ENCODE results near the gene AGO3.
"Not testable (repeated sequence)": the region's sequence is repeated elsewhere in the genome, so short reads cannot be mapped to it uniquely, and the experiment has no call there.

Gene AGO3

DNA sequence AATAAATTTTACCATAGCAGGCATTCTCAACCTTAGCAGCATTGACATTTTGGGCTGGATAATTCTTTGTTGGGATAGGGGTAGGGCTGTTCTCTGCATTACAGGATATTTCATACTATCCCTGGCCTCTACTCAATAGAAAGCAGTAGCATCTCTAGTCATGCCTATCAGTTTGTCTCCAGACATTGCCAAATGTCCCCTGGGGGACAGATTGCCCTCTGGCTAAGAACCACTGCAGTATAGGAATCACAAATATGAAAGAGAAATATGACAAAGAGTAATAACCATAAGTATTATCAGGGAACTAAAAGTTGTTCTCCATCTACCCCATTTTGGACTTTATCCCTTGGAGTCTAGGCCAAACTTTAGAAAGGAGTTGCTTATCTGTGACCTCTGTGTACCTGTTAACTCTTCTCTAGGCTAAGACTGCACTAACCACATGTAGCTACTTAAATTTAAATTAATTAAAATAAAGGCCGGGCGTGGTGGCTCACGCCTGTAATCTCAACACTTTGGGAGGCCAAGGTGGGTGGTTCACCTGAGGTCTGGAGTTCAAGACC, 76.1 kb downstream of the AGO3 start:
- no peak for DNase-seq (ENCODE audit: low read depth)
- TF ChIP-seq, protein P1, sequence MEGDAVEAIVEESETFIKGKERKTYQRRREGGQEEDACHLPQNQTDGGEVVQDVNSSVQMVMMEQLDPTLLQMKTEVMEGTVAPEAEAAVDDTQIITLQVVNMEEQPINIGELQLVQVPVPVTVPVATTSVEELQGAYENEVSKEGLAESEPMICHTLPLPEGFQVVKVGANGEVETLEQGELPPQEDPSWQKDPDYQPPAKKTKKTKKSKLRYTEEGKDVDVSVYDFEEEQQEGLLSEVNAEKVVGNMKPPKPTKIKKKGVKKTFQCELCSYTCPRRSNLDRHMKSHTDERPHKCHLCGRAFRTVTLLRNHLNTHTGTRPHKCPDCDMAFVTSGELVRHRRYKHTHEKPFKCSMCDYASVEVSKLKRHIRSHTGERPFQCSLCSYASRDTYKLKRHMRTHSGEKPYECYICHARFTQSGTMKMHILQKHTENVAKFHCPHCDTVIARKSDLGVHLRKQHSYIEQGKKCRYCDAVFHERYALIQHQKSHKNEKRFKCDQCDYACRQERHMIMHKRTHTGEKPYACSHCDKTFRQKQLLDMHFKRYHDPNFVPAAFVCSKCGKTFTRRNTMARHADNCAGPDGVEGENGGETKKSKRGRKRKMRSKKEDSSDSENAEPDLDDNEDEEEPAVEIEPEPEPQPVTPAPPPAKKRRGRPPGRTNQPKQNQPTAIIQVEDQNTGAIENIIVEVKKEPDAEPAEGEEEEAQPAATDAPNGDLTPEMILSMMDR (conservative IDR thresholded peaks at IDR 0.05; ENCODE audit: low read depth, low read length), result no peak

DNA sequence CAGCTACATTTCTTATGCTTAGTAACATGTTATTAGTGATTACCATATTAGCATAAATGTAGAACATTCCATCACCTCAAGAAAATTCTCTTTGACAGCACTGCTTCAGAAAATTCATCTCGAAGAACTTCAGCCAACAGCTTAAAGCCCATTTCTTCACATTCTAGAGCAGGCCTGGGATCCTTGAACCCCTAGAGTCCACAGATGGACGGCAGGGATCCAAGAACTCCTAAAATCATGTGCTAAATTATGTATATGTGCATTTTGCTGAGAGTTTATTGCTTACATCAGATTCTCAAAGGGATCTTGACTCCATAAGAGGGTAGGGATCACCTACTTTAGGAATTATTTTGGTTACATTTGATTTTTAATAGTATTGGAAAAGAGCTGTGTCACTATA, 76.8 kb downstream of the AGO3 start:
- no peak for DNase-seq (ENCODE audit: low read depth)
- TF ChIP-seq, protein P1 (conservative IDR thresholded peaks at IDR 0.05; ENCODE audit: low read depth, low read length), result no peak
- no peak overlapping the region for H3K4me3 ChIP-seq (ENCODE audit: low read length)

More for the DNA sequence above, 76.1 kb downstream of the AGO3 start:
- H3K4me3 ChIP-seq (ENCODE audit: low read length), result no peak overlapping the region

DNA sequence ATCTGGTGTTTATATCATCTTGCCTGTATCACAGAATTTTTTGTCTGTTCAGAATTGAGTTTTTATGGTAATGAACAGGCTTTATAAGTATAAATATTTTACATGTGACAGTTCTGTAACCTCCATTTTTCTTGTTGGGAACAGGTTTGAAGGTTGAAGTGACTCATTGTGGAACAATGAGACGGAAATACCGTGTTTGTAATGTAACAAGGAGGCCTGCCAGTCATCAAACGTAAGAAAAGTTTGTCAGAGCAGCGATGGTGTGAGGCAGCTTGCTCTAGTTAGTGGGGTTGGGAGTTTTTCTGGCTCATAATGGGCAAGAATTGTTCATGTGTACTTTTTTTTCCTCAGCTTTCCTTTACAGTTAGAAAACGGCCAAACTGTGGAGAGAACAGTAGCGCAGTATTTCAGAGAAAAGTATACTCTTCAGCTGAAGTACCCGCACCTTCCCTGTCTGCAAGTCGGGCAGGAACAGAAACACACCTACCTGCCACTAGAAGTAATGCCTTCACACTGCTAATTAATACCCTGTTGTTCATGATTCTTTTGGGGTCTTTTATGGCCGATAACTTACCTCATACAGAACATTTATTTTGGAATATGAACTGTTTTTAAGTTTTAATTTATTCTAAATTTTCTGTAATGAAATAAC, 77.8 kb downstream of the AGO3 start:
- DNase-seq (ENCODE audit: low read depth), result peak; percentile 61
- TF ChIP-seq, protein P1 (conservative IDR thresholded peaks at IDR 0.05; ENCODE audit: low read depth, low read length), result no peak
- H3K4me3 ChIP-seq (ENCODE audit: low read length), result no peak overlapping the region

DNA sequence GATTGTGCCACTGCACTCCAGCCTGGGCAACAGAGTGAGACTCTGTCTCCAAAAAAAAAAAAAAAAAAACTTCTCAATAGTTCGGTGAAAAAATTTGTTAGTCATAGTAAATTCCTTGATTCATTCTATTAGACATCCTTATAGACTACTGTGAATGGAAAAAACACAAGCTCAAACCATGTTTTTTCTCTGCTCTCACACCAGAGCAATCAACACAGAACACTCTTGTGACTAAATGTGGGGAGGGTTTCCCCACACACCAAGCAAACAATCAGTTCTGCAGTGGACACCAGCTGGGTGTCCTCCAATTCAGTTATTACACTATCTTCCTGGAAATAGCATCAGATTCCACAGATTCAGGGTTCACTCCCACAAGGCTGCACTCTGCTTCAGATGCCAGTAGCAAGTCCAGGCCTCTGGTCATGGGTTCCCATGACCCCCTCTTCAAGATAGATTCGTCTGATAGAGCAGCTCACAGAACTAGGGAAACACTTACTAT, 83.9 kb downstream of the AGO3 start:
- TF ChIP-seq, protein P1 (conservative IDR thresholded peaks at IDR 0.05; ENCODE audit: low read depth, low read length), result no peak
- H3K4me3 ChIP-seq (ENCODE audit: low read length), result no peak overlapping the region
- DNase-seq (ENCODE audit: low read depth), result no peak

DNA sequence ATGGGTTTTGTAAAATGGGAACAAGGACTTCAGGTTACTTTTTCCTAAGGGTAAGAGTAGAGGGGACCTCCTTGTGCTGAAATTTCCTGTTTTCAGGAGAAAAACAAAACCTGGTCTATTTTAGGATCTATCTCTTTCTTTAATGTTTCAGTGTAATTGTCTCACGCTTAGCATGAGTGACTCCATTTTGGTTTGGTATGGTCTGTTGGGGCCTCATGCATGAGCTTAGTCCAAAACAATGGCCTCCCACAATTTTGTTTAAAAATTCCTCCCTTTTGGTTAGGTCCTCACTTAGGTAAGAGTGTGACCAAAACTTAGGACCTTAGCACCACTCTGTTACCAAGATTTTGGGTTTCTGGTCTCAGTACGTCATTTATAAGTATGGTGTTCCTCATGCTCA, 85.8 kb downstream of the AGO3 start:
- no peak overlapping the region for H3K4me3 ChIP-seq (ENCODE audit: low read length)
- no peak for DNase-seq (ENCODE audit: low read depth)
- TF ChIP-seq, protein P1 (conservative IDR thresholded peaks at IDR 0.05; ENCODE audit: low read depth, low read length), result no peak

DNA sequence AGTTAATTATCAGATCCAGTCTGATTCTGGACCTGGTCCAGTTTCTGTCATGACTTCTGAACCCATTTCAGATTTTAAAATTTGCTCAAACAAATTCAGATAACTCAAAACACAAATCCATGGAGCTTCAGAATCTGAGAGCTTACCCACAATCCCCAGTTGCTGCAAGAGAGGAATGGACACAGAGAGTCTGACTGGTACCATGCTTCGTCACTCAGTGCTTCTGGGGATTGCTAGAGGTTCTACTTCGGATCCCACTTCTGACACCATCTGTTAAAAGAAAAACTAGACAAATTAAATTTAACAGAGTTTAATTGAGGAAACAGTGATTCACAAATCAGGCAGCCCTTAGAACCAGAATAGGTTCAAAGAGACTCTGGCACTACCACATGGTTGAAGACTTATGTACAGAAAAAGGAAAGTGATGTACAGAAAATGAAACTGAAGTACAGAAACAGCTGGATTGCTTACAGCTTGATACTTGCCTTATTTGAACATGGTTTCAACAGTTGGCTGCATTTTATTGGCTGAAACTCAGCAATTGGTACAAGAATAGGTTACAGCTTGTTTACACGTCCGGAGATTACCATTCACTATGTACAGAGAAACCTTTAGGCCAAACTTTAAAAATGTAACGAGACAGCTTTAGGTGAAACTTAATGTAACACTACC, 92.3 kb downstream of the AGO3 start:
- no peak for DNase-seq (ENCODE audit: low read depth)
- H3K4me3 ChIP-seq (ENCODE audit: low read length), result no peak overlapping the region
- TF ChIP-seq, protein P1 (conservative IDR thresholded peaks at IDR 0.05; ENCODE audit: low read depth, low read length), result no peak

DNA sequence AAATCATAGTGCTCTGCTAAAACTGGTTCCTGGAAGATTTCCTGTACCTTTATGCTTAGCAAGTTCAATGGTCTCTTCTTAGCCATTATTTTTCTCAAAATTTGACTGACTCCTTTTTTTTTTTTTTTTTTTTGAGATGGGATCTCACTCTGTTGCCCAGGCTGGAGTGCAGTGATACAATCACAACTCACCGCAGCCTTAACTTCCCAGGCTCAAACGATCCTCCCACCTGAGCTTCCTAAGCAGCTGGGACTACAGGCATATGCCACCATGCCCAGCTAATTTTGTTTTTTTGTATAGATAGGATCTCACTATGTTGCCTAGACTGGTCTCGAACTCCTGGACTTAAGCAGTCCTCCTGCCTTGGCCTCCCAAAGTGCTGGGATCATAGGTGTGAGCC, 93.1 kb downstream of the AGO3 start:
- not testable (repeated sequence) for DNase-seq (ENCODE audit: low read depth)

More for the DNA sequence above, 93.1 kb downstream of the AGO3 start:
- H3K4me3 ChIP-seq (ENCODE audit: low read length), result not testable (repeated sequence)

Measured in retinal pigment epithelial cell (primary cell).